ENCODE results near the gene HPGD.
"Not testable (repeated sequence)": the region's sequence is repeated elsewhere in the genome, so short reads cannot be mapped to it uniquely, and the experiment has no call there.

HPGD gene

DNA sequence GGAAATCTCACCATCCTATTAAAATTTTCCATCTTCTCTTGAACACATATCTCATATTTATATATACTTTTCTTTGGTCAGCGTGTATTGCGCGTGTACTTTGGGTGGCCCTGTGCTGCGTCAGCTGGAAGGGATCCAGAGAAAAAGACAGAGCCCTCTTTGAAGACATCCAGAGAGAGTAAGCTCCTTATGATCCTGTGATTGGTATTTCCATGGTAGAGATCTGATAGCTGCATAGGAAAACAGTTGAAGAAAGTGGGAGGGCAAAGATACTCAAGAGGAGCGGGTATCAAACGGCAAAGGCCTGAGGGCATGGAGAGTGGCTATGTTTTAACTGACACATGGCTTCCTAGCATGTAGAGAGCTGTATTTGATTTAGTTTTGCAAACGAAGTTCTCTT, 4.4 kb upstream of the HPGD start:
- DNase-seq (ENCODE audit: low read depth, low spot score): no peak

DNA sequence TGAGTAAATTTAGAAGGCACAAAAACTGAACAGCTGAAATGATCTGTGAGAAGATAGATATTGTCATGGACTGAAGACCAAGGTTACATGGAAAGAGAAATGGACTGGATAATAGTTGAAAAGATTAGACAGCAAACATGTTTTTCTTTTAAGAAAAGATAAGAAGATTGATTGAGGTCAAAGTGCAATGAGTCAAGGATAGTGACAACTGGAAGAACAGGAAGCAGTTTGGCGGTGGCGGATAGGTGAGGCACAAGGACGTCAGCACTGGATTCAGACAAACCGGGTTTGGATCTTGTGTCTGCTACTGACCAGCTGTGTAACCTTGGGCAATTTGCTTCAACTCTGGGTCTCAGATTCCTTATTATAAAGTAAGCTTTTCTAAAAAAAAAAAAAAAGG, 2.0 kb upstream of the HPGD start:
- DNase-seq (ENCODE audit: low read depth, low spot score): no peak

DNA sequence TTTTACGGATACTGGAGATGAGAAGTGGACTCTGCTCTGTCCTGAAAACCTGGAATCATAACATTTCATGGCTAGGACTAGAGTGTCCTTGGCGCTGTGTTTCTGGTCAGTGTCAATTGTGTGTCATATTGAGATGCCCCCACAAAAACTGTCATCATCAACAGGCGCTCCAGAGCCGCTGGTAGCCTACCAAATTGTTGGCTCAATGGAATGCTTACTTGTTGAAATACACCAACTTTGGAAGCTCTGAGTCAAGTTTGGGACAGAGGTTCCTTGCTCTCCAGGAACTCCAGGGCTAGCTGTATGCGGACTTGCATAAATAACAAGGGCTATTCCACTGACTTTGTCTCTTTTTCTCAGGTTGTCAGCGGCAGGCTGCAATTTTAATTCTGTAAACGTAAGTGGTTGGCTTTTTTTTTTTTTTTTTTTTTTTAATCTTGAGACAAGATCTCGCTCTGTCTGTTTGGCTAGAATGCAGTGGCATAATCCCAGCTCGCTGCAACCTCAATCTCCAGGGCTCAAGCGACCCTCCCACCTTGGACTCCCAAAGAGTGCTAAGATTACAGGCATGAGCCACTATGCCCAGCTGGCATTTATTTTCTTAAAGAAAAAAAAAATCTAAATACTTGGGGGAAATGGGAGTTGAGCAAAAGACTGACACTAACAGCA, 871 bp upstream of the HPGD start:
- DNase-seq (ENCODE audit: low read depth, low spot score): no peak

DNA sequence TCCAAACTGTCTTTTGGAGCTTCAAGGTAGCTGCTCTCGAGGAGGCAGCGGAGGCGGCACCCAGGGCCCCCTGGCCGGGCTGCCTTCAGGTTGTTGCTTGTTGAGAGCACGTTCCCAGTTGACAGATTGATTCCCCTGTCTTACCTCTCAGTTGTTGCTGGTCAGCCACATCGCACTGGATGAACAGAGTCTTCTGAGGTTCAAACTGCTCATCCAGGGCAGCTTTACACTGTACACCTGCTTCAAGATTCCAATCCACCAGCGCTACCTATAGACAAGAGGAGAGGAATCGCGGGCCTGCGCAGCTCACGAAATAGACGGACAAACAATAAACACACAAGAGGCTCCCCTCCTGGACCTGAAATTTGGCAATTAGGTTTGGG, 497 bp downstream of the HPGD start:
- DNase-seq (ENCODE audit: low read depth, low spot score): no peak

DNA sequence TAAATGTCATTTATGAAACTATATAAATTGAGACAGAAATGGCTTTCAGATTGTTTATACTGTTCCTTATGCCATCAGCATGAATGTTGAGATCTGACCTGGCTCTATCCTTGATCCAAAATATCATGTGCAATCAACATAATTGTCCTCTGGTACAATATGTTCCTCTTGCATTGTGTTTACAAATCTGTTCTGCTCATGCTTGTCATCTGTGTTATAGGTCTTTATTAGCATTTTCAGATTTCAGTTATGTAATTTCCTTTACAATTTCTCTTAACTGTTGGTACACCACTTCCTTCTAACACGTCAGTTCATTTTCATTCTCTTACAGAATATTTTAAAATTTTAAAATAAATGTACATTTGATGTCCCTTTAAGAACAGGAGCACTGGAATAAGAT, 1.6 kb downstream of the HPGD start:
- no peak for DNase-seq (ENCODE audit: low read depth, low spot score)

DNA sequence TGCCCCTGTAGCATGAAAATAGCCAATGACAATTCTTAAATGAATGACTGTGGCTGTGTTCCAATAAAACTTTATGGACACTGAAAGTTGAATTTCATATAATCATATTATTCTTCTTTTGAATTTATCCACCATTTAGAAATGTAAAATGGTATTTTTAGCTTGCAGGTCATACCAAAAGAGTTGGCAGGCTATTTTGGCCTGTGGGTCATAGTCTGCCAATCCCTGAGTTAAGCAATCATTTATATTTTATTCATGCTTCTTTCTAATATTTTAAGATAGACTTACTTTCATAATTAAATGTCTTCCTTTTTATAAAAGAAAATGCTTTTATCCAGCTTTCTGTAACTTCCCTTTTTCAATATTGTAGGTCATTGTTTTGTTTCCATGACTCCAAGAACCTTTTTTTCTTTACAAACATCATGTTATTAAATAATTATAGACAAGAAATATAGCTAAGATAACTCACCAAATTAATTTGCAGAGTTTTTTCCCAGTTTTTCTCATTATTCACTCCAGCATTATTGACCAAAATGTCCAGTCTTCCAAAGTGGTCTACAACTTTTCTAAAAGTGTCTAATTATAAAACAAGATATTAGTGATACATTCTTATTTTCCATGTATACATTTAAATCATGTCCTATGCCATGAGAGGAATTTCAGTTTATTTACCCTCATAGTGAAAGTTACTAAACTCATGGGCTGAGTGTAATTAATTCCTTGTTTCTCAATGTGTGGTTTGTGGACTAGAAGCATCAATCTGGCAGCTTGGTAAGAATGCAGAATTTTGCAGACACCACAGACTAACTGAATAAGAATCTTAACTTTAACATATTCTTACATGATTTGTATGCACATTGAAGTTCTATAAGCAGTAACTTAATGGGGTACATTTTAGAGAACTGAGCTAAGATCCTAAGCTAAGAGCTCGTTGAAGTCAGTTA, 4.5 kb downstream of the HPGD start:
- no peak for DNase-seq (ENCODE audit: low read depth, low spot score)

DNA sequence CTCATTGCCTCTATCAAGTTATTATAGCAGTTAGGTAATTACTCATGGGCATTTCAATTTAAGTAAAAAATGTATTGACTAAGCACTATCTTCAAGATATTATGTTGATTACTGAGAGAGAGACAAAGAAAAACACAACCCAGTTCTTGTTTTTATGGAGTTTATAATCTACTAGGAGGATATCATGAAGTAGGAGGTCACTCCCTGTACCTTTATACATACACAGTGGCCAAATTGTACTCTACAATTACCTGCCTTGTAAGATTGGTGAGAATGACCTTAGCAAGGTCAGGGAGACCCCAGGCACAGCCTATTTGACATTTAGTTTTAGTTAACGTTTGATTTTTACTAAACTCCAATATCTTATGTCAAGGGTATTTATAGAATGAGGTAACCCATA, 5.5 kb downstream of the HPGD start:
- DNase-seq (ENCODE audit: low read depth, low spot score): no peak

DNA sequence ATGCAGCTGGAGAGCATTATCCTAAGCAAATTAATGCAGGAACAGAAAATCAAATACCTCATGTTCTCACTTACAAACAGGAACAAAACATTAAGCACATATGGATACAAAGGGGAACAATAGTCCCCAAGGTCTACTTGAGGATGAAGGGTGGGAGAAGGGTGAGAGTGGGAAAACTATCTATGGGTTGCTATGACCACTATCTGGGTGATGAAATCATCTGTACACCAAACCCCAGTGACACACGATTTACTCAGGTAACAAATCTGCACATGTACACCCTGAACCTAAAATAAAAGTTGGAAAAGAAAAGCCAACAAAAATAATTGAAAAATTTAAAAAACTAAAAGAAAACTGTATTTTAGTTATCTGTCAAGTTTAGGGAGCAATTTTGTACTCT, 5.9 kb downstream of the HPGD start:
- no peak for DNase-seq (ENCODE audit: low read depth, low spot score)

DNA sequence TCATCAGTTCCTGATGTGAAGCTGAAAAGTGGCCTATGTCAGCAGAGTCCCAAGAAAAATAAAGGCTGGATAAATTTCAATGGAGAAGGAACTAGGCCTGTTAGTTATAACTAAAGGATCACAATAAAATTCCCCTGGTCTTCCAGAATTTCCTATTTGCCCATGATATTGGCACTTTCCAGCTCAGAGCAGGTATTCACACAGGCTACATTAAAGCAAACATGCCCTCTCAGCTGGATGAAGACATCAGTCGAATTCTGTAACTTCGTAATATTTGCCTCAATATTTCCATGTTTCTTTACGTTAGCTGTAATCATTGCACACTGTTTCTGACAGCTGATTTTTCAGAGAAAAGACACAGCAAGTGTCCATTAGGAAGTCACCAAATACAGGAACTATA, 9.5 kb downstream of the HPGD start:
- no peak for DNase-seq (ENCODE audit: low read depth, low spot score)

DNA sequence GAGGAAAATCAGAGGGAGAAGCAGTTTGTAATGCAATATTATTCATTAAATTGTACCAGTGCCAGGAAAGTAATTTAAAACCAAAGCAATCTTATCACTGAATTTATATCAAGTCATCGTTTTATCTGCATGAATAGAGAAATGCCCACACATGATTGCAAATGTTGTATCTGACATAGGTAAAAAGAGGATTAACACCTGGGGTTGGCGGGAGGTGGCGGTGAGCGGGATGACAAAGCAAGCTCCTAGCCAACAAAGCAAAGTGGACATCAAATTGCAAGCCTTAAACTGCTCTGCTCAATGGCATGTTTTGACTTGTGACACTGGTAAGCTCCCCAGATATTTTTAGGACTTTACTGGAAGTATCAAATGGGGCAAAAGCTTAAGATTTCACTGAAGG, 16.4 kb downstream of the HPGD start:
- DNase-seq (ENCODE audit: low read depth, low spot score): no peak

DNA sequence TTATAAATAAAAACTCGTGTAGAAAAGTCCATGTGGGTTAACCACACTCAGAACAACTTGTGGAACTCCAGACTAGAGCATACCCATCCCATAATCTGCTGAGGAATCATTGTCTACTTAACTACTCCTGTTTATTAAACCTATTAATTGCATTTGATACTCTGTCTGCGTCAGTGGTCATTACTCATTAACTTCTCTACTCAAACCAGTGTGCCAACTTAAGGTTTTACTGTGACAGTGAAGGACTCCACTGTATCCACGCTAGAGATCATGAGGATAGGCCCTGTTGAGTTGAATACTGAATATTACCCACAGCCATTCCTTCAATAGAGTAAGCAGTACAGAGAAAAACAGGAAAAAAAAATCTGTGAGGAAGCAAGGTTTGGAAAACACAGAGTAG, 17.3 kb downstream of the HPGD start:
- no peak for DNase-seq (ENCODE audit: low read depth, low spot score)

DNA sequence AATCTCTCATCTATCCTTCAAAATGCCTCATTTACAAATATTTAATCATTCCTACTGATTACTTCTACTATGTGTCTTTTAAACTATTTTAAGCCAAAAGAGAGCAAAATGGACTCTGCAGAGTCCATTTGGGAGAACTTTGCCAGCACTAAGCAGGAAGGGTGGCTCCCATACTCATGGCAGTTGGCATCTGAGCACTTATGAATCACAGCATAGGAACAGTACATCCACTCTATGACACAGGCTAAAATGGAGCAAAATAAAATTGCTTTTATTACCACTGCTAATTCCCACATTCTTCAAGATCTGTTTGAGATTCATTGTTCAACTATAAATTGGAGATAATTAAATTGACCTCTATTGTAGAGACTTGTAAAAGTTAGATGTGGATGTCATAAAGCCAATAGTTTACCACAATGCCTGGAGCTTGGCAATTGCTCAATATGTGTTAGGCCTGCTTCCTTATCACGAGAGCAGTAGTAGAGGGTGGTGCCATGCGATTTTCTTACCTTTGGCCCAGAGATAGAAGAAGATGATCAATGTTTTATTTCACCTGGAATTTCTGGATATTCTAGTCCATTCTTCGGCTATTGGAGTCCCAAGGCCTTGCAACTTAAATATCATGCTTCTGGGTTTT, 19.1 kb downstream of the HPGD start:
- no peak for DNase-seq (ENCODE audit: low read depth, low spot score)

DNA sequence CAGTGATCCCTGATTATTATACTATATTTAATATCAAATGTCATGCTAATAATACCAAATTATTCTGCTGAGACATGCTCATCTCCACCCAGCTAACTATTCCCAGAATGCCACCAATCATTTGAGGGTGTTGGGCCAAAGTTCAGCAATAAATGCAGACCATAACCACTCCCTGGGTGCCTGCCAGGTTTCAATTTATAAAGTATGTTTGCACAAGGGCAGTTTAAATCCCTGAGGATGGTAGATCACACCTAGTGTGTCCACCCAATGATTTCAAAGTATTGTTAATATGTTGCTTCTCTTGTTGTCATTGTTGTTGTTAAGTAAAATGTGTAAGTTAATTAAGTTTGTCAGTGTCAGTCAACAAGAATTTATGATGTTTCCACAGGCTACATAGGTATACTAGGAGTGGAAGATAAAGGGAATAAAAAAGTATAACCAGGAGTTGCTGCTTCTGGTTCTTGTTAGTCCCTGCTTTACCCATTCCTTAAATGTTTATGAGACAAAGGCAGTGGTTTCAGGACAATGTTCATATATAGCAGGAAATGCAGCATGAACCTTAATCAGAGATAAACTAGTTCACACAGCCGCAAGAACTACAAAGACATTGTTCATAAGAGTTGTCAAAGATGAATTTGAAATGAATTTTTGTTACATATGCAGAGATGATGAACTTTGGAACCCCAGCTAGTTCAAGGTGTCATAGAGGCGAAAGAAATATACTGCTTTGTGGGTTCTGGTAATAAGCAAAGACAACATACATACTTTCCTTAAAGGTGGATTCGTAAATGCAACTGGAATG, 25.5 kb downstream of the HPGD start:
- DNase-seq (ENCODE audit: low read depth, low spot score): no peak

DNA sequence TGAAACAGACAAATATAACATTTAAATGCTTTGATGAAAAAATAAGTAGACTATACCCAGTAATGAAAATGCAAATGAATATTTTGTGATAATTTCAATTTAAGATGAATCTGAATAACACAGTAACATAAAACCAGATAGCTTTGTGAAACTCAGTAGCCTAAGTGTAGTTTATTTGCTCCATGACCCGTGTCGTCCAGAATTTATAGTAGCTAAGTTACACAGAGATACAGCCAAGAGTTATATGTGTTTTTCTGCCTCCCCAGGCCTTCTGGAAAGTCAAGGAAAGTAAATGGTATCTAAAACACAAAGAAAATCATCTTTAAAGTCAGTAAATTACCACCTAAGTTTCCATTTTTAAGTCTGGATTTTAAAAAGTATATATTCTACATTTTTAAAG, 26.7 kb downstream of the HPGD start:
- DNase-seq (ENCODE audit: low read depth, low spot score): no peak

DNA sequence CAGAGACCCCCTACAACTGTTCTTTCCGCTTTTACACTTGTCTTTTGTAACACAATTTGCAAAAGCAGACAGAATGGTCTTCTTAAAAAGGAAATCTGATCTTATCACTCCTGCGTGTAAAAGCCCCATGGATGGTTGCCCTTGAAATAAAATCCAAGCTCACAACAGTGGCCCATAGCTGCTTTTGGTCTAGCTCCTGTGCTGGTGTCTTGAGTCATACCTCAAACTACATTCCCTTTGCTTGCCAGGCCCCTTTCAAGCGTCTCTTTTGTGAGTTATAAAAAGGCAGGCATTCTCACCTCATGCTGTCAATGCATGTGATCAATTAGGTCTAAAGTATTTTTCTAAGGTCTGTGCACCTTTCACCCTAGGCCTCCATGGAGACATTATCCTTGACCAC, 27.6 kb downstream of the HPGD start:
- no peak for DNase-seq (ENCODE audit: low read depth, low spot score)

DNA sequence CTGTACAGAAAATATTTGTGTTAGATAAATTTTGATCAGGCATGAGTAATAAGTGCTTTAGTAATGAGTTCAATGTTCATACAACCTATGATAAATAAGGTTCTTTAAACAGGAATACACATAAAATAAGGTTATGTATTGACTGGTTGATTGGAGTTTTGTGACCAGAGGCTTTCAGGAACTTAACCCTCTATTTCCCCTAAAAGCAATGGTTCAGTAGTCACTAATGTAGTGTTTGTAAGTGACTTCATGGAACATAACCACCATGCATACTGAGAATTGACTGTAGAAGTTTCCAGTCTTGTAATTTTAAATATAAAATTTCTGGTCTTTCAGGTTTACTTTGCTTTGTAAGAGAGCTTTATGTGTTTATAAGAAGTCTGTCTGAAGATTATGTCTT, 28.1 kb downstream of the HPGD start:
- no peak for DNase-seq (ENCODE audit: low read depth, low spot score)

DNA sequence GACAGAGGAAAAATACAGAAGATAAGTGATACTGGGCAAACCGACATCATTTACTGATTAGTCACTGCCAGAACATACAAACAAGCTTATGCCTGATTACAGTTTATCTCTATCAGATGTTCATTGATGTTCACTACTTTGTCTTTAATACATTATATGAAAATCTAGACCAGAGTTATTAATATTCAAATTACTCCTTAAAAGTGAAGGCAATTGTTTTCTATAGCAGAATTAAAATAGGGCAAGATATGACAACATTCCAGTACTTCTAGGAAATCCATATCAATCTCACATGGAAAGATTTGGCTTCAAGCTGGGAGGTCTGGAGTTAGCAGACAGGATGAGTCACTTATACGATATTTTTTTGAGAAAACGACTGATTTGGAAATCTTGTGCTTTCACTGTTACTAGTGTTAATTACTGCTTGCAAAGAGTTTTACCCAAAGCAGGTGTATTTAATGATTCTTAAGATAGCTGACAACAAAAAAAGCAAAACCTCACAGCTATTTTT, 31.8 kb downstream of the HPGD start:
- no peak for DNase-seq (ENCODE audit: low read depth, low spot score)

DNA sequence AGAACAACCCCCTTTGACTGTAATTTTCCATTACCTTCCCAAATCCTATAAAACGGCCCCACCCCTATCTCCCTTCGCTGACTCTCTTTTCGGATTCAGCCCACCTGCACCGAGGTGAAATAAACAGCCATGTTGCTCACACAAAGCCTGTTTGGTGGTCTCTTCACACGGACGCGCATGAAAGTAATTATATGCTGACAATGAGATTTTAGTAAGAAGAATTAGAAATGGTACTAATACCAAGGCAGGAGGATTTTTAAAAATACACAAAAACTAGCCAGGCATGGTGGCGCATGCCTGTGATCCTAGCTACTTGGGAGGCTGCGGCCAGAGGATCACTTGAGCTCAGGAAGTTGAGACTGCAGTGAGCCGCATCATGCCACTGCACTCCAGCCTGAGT, 33.9 kb downstream of the HPGD start:
- DNase-seq (ENCODE audit: low read depth, low spot score): not testable (repeated sequence)

DNA sequence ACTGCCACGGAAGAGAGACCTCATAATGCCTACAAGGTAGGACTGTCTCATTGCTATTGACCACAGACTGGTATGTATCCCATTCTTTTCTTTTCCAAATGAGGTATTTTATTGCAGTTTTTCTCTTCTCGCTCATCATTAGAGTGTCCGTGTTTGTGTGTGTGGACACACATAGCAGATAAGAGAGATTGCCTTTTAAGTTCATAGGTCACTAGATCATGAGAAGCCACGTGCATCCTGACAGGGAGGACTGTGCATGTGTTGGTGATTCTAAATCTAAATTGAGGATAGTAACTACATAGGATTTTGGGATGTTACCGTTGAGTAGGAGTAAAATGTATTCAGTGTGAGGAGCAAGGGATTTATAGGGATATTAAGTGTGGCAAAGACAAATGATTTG, 37.3 kb downstream of the HPGD start:
- DNase-seq (ENCODE audit: low read depth, low spot score): no peak

DNA sequence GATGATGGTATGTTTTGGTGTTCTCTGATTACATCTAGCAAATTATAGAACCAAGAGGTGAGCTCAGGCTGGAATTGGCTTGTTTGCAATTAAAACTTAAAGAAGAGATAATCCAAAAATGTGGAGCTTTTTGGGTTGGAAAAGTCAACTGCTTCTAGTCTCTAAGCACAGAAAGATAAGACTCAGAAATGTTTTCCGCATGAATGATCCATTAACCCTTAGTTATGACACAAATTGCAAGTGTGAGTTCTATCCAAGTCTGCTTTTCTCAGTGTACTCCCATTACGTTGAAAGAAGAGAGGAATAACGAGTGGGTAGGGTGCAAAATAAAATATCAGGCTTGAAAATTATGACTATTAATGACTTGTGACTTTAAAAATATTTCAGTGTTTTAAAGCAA, 38.5 kb downstream of the HPGD start:
- DNase-seq (ENCODE audit: low read depth, low spot score): no peak

DNA sequence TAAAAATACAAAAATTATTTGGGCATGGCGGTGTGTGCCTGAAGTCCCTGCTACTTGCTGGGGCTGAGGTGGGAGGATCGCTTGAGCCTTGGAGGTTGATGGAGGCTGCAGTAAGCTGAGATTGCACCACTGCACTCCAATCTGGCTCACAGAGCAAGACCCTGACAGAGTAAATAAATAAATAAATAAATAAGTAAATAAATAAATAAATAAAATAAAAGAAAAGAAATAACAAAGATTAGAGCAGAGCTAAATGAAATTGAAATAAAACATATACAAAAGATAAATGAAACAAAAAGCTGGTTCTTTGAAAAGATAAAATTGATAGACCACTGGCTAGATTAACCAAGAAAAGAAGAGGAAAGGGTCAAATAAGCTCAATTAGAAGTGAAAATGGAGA, 43.1 kb downstream of the HPGD start:
- no peak for DNase-seq (ENCODE audit: low read depth, low spot score)

DNA sequence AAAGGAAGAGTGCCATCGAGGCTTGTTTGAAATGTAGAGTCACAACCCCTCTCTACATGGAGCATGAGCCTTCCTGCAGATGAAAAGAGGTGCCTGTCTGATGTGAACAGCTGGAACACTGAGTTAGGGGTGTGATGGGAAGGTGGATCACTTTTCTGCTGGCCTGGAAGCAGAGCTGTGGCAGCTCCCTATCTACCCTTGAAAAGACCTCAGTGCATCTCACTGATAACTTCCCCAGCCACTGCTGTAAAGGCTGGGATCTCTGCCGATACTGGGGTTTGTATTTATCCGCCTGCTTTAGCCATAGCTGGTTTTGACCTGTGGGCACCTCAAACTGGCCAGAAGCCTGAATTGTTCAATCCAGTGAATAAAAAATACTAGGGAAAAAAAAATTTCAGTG, 46.8 kb downstream of the HPGD start:
- no peak for DNase-seq (ENCODE audit: low read depth, low spot score)
